ENCODE measurements around the gene WNT4.

DNA sequence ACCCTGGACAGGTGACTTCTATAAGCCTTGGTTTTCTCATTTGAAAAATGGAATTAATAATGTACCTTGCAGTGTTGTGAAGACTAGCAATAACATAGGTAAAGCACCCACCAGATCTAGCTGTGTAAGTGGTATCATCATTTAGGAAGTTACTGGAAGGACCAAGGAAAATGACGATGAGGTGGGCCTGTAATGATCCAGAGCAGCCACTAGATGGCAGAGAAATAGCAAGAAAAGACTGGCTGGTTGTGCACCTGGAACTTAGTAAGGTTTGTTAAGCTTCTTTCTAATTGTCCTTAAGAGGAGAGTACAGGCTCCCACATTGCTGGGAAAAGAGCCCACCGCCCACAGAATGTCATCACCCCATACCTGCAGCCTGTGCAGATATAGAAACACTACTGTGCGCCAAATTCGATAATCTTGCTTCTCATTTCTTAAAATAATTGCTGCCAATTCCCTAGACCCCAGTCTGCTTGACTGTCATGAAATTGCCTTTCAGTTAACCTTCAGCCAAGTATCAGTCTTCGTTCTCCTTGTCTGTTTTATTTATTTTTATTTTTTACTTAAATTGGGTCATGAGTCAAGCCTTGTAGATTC is 37.2 kb downstream of the WNT4 start:
- TF ChIP-seq EZH2 (IDR thresholded peaks at IDR 0.05; ENCODE audit: insufficient read depth, poor library complexity, severe bottlenecking) (no peak), EZH2phosphoT487 (IDR thresholded peaks at IDR 0.05; ENCODE audit: insufficient read depth, low read depth) (no peak)
